HEK293 (cell line): ENCODE data around the gene DPYD.

Experiments used
- CTCF ChIA-PET: fragments of 350-600 bp; formaldehyde crosslinking; extraction: SDS; loops from one replicate; lab custom pipeline; 2021; ENCODE audit warnings: antibody characterized with exemption; lab: Yijun Ruan, JAX
- POLR2A ChIA-PET: fragments of 300-600 bp; formaldehyde crosslinking; extraction: SDS; loops from one replicate; lab custom pipeline; 2020; ENCODE audit warnings: antibody characterized with exemption, inconsistent platforms; lab: Yijun Ruan, JAX
- H3K27ac ChIP-seq: fragments of 200-500 bp; sonication (Bioruptor generic); 2 replicates; pipeline ENCODE4 v1.5.1; 2014; ENCODE audit warnings: low read depth, low read length, control low read depth, inconsistent platforms; ENCODE audit errors: extremely low read depth
- H3K36me3 ChIP-seq, 2 experiments: fragments of 200-500 bp in 1 of 2; sonication (Bioruptor generic) in 1 of 2; 1 replicate in 1 of 2; 2 replicates in 1 of 2; pipeline ENCODE4 v1.5.1; 2014 to 2017; ENCODE audit warnings: inconsistent platforms in 2 of 2, low read length in 2 of 2; ENCODE audit not compliant: control insufficient read depth in 2 of 2, insufficient read depth in 1 of 2
- H3K4me1 ChIP-seq: fragments of 200-500 bp; sonication (Bioruptor generic); 2 replicates; pipeline ENCODE4 v1.5.1; 2014; ENCODE audit warnings: mild to moderate bottlenecking, low read length, inconsistent platforms; ENCODE audit not compliant: control insufficient read depth, insufficient read depth
- H3K4me3 ChIP-seq: 2 replicates; pipeline ENCODE4 v1.5.1; 2011; ENCODE audit warnings: low read depth, mild to moderate bottlenecking, control low read depth, low read length, moderate library complexity
- H3K9me3 ChIP-seq: fragments of 200-500 bp; sonication (Bioruptor generic); 2 replicates; pipeline ENCODE4 v1.5.1; 2014; ENCODE audit warnings: low read depth, low read length, inconsistent platforms; ENCODE audit not compliant: control insufficient read depth, insufficient read depth
- BCL11A ChIP-seq: fragments of 450-650 bp; formaldehyde crosslinking; IDR thresholded peaks from 2 replicates; pipeline ENCODE4 v1.5.1; 2016; ENCODE audit warnings: low read depth, missing biosample characterization, missing genetic modification characterization
- KLF9 ChIP-seq: fragments of 450-650 bp; formaldehyde crosslinking; IDR thresholded peaks from 2 replicates; pipeline ENCODE4 v1.5.1; 2016; ENCODE audit warnings: missing biosample characterization, missing genetic modification characterization, low read depth
- PRDM2 ChIP-seq: fragments of 450-650 bp; formaldehyde crosslinking; IDR thresholded peaks from 2 replicates; pipeline ENCODE4 v1.5.1; 2016; ENCODE audit warnings: missing biosample characterization, missing genetic modification characterization, borderline replicate concordance
- REST ChIP-seq: fragments of 450-650 bp; formaldehyde crosslinking; IDR thresholded peaks from 2 replicates; pipeline ENCODE4 v1.5.1; 2016; ENCODE audit warnings: missing biosample characterization, missing genetic modification characterization
- SALL2 ChIP-seq: fragments of 450-650 bp; formaldehyde crosslinking; IDR thresholded peaks from 2 replicates; pipeline ENCODE4 v1.5.0; 2017; ENCODE audit warnings: missing biosample characterization, mild to moderate bottlenecking, missing genetic modification characterization, borderline replicate concordance
- ZNF148 ChIP-seq: fragments of 450-650 bp; formaldehyde crosslinking; IDR thresholded peaks from 2 replicates; pipeline ENCODE4 v1.5.0; 2017; ENCODE audit warnings: missing biosample characterization, missing genetic modification characterization, borderline replicate concordance
- ZNF175 ChIP-seq: fragments of 450-650 bp; formaldehyde crosslinking; IDR thresholded peaks from 2 replicates; pipeline ENCODE4 v1.5.1; 2016; ENCODE audit warnings: missing biosample characterization, missing genetic modification characterization
- ZNF223 ChIP-seq: fragments of 450-650 bp; formaldehyde crosslinking; IDR thresholded peaks from 2 replicates; pipeline ENCODE4 v1.5.1; 2016; ENCODE audit warnings: missing biosample characterization, missing genetic modification characterization
- ZNF280C ChIP-seq: fragments of 450-650 bp; formaldehyde crosslinking; IDR thresholded peaks from 2 replicates; pipeline ENCODE4 v1.5.1; 2016; ENCODE audit warnings: missing biosample characterization, missing genetic modification characterization
- ZNF510 ChIP-seq: fragments of 450-650 bp; formaldehyde crosslinking; IDR thresholded peaks from 2 replicates; pipeline ENCODE4 v1.5.1; 2018; ENCODE audit warnings: mild to moderate bottlenecking, missing genetic modification characterization, missing biosample characterization; ENCODE audit not compliant: insufficient replicate concordance
- ZNF558 ChIP-seq: fragments of 450-650 bp; formaldehyde crosslinking; IDR thresholded peaks from 2 replicates; pipeline ENCODE4 v1.5.1; 2016; ENCODE audit warnings: missing biosample characterization, missing genetic modification characterization
- ZNF561 ChIP-seq: fragments of 450-650 bp; IDR thresholded peaks from 2 replicates; pipeline ENCODE4 v1.5.1; 2018; ENCODE audit warnings: missing biosample characterization, missing genetic modification characterization, borderline replicate concordance
- ZNF792 ChIP-seq: fragments of 450-650 bp; formaldehyde crosslinking; IDR thresholded peaks from 2 replicates; pipeline ENCODE4 v1.5.1; 2016; ENCODE audit warnings: missing biosample characterization, missing genetic modification characterization

DPYD gene

GRCh38 chr1:97895278-97895677 is 25.6 kb downstream of the DPYD start:
- H3K9me3 ChIP-seq = peaks cover 3% of the 10 kb centered on the region; the same call in 1 of the 2 replicates
- TF ChIP-seq ZNF280C (tag by site-specific recombination) (no peak), ZNF148 (tag by site-specific recombination) (no peak), SALL2 (tag by site-specific recombination) (no peak), KLF9 (tag by site-specific recombination) (no peak), PRDM2 (tag by site-specific recombination) (no peak), ZNF175 (no peak), ZNF223 (tag by site-specific recombination) (no peak), BCL11A (tag by site-specific recombination) (no peak), ZNF792 (no peak), ZNF558 (tag by site-specific recombination) (no peak), REST (tag by site-specific recombination) (no peak), ZNF561 (tag by site-specific recombination) (no peak), ZNF510 (tag by site-specific recombination) (no peak)

More at GRCh38 chr1:97895278-97895677, 25.6 kb downstream of the DPYD start:
- Histone ChIP-seq H3K27ac (no peak overlapping the region), H3K4me1 (no peaks in the 10 kb centered on the region), H3K36me3 (no peaks in the 10 kb centered on the region), H3K4me3 (no peak overlapping the region)
- CTCF ChIA-PET = no interaction called here
- POLR2A ChIA-PET = interaction anchor here (1.2 kb wide), 1 partner anchor 26 kb away, joined by 3 read pairs; the partner anchor contains the start of gene DPYD
